NCI-H2029 treated with DMSO at 0.1 percent for 48 hours (cell line): ENCODE measurements around the gene CCDC157.

ENCODE experiments used
- DNase-seq: peaks from one replicate; lab custom pipeline; 2025; lab: John Stamatoyannopoulos, UW

Gene CCDC157

DNA sequence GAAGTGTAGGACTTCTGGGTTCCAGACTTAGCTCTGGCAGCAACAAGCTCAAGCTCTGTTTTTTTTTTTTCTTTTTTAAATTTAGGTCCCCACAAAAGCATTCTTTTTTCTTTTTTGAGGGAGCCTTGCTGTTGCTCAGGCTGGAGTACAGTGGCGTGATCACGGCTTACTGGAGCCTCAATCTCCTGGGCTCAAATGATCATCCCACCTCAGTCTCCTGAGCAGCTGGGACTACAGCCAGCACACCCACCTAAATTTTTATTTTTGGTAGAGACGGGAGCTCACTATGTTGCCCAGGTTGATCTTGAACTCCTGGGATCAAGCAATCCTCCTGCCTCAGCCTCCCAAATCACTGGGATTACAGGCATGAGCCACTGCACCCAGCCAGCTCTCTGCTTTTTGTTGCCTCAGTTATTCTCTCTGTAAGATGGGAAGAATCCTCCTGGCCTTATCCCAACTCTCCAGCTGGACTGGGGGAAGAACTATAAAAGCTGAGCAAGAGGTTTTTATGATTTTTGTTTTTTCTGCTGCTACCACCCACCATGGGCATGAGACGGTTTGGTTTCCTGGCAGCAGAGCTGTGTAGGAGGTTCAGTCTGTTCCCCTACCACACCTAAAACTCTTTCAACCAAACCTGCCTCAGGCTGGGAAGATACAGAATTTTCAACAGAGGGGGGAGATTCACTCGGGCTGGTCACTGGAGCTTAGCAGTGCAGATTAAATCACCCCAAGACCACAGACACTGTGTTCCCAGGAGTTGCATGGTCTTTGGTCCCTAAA, 57.1 kb downstream of the CCDC157 start:
- no peak for DNase-seq

DNA sequence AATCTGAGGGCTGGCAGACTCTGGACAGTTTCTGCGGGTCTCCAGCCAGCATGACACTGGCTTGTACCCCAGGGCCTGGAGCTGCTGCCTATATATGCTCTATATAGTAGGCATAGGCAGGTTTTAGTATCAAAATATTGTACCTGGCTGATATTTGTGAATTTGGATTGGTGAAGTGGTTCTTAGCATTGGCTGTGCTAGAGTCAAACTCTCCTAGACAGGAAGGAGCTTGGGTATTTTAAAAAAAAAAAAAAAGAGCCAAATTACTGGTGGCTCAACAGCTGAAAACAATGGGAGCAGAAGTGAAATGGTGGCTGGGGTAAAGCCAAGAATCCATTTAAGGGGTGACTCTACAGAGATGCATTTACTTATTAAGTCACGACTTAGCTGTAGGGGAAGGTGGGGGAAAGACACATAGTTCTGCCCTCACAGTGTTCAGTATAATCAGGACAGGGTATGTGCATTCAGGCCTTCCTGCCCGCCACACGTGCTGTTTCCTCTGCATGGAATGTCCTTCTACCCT, 57.8 kb downstream of the CCDC157 start:
- DNase-seq = no peak

DNA sequence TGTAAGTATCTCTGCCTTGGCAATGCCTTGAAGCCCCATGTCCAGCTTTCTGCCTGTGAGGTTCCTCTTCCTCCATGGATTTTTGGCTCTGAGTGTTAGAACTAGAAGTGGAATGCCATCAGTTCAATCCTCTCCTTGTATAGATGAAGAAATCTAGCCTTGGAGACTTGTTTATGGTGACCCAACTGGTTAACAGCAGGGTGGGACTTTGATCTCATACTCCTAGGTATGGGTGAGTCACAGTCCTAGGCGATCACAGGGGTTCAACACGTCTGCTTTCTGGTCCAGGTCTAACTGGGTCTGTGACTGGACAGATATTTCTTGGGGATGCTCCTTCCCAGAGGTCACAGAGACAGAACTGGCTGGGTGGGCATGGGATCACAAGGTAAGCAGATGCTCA, 59.6 kb downstream of the CCDC157 start:
- no peak for DNase-seq

- DNase-seq = no peak
These were observed 60.0 kb downstream of the CCDC157 start for GRCh38 chr22:30416837-30417236.

GRCh38 chr22:30420347-30421125, 63.7 kb downstream of the CCDC157 start:
- DNase-seq = no peak

- DNase-seq = no peak
These were observed 65.1 kb downstream of the CCDC157 start for GRCh38 chr22:30421695-30422480.

GRCh38 chr22:30422481-30423300, 65.9 kb downstream of the CCDC157 start:
- no peak for DNase-seq

DNA sequence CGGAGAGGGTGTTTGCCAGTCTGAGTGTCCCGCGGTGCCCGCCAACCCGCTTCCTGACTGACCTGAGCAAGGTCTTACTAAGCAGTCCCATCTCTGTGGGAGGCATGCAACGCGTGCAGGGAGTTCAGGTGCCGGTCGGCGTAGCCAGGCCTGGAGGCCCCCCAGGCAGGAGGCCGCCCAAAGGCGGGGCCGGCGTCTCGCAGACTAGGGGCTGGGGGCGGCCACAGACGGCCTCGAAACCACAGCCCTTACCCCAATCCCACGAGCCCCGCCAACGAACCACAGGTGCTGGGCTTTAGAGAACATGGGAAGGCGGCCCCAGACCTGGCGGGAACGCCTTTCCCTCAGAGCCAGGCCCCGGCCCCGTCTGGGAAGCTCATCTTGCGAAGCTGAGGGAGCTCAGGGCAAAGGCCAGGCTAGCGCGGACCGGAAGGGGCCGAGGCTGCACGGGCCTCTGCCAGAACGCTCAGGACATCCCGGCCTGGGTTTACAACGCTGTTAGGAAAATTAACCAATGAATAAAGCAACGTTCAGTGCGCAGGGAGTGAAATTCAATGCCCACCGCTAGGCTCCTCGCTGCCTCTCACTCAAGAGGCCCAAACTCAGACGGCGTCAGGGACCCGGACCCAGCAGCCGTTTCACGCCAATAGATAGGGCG, 66.6 kb downstream of the CCDC157 start:
- DNase-seq = no peak

DNA sequence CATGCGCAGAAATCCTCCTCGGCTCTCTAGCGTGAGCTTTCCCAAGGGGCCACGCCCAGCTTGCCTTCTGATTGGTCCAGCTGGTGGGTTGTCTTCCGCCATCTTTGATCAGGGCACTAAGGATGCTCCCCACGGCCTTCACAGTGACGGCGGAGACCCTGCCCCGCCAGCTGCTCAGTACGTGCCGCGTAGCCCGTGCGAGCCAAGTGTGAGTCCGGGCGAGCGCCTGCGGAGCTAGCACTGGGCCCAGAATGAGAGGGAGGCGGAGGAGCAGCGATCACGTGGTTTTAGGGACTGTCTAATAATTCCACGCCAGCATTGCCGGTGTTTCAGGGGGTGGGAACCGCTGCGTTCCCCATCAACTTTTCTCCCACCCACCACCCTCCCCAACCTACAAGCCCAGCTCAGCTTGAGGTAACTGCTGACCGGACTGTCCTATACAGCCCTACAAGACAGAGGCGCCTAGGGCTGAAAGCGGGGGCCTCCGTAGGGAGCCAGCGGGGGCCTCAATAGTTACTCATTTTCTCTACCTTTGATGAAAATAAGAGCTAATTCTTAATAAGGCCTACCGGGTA, 67.2 kb downstream of the CCDC157 start:
- DNase-seq = peak; percentile 95

GRCh38 chr22:30424534-30425326, 67.9 kb downstream of the CCDC157 start:
- DNase-seq = no peak

DNA sequence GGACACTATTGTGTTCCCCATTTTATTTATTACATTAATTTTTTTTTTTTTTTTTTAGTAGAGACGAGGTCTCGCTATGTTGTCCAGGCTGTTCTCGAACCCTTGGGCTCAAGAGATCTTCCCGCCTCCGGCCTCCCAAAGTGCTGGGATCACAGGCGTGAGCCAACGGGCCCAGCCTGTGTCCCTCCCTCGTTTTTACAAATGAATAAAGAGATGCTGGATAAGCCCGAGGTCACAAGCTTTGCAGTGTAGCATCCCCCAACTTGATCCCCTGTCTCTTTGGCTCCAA, 68.5 kb downstream of the CCDC157 start:
- DNase-seq = no peak

DNA sequence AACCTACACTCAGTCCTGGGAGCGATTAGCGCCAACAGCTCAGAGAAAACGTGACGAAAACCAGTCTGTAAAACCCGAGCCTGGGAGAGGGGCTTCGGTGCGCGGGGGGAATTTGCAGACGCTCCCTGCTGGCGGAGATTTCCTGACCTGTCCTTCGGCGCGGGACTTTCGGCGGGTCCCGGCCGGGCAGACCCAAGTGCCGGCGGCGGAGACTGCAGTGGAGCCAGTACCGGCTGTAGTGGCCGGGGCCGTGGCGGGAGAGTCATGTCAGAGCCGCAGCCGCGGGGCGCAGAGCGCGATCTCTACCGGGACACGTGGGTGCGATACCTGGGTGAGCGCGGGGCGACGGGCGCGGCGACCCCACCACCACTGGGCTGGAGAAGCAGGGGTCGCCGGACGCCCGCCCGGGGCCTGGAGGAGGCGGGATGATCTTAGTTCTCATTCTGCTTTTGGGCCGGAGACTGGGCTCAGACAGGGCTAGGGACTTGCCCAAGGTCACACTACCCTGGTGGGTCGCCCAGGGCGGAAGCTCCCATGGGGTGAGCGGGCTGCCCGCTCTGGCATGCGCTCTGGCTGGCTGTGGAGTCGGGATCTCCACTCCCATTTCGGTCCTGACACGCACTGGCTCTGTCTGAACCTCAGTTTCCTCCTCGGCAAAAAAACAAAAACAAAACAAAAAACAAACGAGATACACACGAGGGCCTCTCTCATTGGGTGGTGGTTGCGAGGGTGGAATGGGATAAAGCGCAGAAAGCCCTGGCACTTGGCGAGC, 69.0 kb downstream of the CCDC157 start, which contains the start of gene MTFP1:
TSS of gene MTFP1 (plus strand) at position 153 of the 772 bp plus-strand sequence. CDS start at position 265, 112 bp downstream.
- peak; percentile 13 for DNase-seq
